HG03469 (cell line): ENCODE measurements around the gene ATP1B3.
"Not testable (repeated sequence)": the region's sequence is repeated elsewhere in the genome, so short reads cannot be mapped to it uniquely, and the experiment has no call there.

Experiments used
- ATAC-seq: cut with Tn5 transposase; IDR thresholded peaks from one replicate; pipeline ENCODE4 v1.9.1; 2021; ENCODE audit warnings: mild to moderate bottlenecking, moderate library complexity, moderate number of reproducible peaks; ENCODE audit not compliant: unreplicated experiment

Gene ATP1B3

DNA sequence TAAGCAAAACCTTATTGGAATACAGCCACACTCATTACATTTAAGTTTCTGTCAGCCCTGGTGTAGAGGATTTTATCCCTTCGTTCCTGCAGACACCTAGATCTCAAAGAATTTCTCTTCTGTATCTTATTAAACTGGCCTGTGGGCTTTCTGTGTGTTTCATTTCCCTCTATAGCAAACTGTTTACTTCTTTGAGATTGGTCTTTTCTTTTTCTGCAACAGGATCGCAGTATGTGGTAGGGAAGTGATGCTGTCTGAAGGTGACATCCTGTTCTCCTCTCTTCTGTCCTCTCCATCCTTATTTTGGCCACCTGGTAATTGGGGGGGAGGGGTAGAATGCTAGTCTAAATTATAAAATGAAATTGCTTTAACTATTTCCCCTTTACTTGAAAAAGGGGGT is 25.5 kb downstream of the ATP1B3 start:
- ATAC-seq: no peak

GRCh38 chr3:141904203-141904602 is 27.8 kb downstream of the ATP1B3 start:
- ATAC-seq: no peak

DNA sequence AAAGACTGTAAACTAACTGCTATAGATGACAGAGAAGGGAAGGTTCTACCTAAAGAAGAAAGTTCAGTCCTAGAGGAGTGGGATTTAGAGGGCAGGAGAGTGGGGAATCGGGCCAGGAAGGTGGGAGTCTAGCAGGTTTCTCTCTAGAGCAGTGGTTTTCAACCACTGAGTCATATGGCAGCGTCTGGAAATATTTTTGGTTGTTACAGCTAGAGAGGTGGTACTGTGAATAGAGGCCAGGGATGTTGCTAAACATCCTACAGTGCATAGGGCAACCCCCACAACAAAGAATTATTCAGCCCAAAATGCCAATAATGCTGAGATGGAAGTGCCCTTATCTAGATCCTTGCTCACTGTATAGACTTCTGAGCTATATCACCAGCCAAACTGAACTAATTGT is 28.7 kb downstream of the ATP1B3 start:
- ATAC-seq: no peak

DNA sequence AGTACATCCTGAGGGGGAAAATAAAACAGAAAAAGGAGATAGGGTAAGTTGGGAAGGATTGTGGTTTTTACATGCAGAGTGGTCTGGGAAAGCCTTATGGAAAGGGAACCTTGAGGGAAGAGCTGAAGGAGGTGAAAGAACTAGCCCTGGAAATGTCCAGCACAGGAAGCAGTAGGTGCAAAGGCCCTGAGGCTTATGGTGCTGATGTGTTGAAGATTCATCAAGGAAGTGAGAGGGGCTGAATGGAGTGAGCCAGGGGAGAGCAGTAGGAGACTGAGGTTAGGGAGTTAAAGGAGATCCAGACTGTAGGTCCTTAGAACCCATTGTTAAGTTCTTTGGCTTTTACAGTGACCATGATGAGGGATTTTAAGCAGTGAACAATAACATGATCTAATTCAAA is 33.0 kb downstream of the ATP1B3 start:
- ATAC-seq: no peak

GRCh38 chr3:141909986-141910385 is 33.5 kb downstream of the ATP1B3 start:
- not testable (repeated sequence) for ATAC-seq

DNA sequence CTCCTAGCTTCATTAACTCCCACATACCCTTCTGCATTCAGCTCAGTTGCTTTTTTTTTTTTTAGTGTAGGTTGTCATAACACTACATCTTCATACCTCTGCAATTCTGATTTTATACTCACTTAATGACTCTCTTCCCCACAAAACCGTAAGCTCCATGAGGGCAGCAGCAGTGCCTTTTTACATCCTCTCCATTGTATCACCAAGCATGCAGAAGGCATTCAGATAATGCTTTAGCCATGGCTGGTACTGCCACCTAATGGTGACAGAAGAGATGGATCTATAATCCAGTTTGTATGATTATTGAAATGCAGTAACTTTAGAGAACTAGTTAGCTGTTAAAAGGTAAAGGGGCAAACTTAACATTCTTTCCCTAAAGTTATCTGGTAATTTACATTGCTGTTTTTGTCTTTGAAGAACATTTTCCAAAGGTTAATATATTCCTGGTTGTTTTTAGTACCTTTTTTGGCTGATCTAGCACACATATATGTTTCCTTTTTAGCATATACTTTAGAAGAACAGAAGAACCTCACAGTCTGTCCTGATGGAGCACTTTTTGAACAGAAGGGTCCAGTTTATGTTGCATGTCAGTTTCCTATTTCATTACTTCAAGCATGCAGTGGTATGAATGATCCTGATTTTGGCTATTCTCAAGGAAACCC is 36.8 kb downstream of the ATP1B3 start:
- ATAC-seq: no peak

- no peak for ATAC-seq
These were observed 37.9 kb downstream of the ATP1B3 start for GRCh38 chr3:141914311-141914710.

- no peak for ATAC-seq
These were observed 38.6 kb downstream of the ATP1B3 start for GRCh38 chr3:141915016-141915415.

DNA sequence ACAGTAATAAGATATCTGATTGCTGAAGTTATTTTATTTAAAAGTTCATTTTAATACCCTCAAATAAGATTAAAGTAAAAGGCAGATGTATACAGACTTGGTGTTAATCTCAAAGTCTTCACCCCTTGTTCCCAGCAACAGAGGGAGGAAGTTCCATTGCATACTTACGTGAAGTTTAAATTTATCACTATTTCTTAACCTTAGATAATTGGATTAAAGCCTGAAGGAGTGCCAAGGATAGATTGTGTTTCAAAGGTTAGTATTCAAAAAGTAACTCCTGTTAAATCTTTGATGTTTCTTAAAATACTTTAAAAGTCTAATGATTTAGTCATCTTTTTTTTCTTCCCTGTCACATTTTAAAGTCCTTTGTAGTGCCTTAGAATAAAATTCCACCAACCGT is 39.3 kb downstream of the ATP1B3 start:
- no peak for ATAC-seq

DNA sequence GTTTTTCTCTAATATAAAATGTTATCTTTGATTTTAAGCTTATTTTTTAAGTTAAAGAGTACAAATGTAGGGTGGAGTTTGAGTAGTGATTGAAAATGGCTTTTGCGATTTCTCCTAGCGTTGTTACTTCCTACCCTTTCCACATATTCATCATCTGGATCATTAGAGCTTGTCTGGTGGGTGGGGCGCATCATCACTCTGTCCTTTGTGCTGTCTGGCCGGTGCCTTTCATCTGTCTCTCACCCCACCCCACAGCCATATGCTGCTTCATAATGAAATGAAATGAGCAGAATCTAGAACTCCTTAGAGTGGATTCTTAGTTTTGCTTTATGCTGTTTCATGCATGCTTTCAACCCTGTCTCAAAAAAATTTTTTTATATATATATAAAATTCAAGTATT is 44.3 kb downstream of the ATP1B3 start:
- ATAC-seq: no peak

- ATAC-seq: no peak
These were observed 44.9 kb downstream of the ATP1B3 start for GRCh38 chr3:141921316-141921715.

DNA sequence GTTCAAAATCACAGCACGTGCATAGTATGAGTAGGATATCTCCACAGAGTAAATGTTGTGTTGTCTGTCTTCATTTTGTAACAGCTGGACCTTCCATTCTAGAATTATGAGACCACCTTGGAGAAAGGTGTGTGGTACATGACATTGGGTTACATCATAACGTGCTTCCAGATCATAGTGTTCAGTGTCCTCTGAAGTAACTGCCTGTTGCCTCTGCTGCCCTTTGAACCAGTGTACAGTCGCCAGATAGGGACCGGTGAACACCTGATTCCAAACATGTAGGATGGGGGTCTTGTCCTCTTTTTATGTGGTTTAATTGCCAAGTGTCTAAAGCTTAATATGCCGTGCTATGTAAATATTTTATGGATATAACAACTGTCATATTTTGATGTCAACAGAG is 49.2 kb downstream of the ATP1B3 start:
- not testable (repeated sequence) for ATAC-seq

DNA sequence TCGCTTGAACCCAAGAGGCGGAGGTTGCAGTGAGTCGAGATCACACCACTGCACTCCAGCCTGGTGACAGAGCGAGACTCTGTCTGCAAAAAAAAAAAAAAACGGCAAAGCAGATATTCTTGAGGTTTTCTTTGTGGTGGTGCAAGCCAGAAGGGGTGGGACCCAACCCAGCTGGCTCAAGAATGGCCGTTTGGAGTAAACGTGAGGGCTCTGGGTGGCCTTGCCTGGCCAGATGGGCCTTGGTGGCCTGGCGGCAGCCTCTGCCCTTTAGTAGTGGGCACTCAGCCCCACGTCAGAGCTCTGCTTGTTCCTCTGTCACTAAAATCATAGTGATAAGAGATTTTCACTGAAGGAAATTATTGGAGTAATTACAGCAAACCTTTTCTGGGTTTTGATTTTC is 50.5 kb downstream of the ATP1B3 start:
- no peak for ATAC-seq

GRCh38 chr3:141928631-141929270 is 52.3 kb downstream of the ATP1B3 start:
- no peak for ATAC-seq

DNA sequence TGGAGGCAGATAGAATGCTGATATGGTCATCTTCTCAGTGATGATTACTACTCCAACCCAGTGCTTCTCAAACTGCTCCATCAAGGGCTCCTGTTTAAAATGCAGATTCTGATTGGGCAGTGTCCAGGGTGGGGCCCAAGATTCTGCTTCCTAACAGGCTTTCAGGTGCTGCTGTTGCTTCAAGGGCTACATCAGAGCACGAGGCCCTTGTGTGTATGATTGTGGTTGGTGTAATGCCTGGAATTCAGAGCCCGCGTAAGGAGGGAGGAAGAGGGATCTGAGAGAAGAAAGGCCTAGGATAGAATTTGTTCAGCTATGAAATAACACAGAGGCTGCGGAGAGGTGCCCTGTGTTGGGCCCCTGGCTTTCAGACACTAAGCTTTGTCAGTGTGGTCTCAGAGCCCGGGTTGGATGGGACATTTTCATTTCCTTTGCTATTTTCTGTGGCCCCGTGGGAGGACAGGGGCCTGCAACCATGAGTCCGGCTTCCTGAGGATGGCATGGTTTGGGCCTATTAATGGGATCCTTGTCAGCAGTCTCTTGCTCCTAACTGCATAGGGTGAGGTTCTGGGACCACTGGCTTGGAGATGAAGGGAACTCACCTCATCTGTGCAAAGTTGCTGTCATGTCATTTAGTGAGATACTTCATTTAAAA is 53.0 kb downstream of the ATP1B3 start:
- ATAC-seq: no peak

- ATAC-seq: no peak
These were observed 54.4 kb downstream of the ATP1B3 start for GRCh38 chr3:141930801-141931200.

DNA sequence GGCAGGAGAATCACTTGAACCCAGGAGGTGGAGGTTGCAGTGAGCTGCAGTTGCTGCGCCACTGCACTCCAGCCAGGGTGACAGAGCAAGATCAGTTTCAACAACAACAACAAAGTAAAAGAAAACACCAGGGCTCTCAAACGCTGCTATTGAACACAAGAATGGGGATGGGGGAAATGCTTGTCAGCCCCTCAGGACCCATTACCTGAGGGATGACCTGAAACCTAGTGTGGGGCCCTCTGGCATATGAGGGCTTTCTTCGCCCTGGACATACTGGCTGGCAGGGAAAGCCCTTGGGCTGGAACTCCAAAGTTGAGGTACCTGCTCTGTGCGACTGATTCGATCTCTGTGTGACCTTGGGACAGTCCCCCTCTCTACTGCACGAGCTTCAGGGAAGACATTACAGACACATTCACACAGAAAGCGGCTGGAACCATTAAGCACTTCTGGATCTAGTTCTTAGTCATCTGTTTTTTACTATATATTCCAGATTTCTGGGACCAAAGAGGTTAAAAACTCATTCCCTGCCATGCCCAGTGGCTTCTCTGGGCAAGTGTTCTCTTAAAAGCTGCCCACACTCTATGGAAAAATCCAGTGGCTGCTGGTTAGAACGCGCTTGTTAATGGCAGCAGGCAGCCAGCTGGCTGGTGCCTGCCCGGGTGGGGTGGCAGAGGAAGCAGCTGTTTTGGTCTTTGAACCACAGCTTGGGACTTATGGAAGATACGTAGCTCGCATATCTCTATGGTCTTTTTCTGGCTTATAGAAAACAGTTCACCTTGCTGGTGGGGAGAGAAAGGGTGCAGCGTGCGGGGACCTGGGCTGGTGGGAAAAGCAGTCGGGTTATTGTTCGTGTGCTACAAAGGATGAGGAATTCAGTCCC is 57.2 kb downstream of the ATP1B3 start:
- ATAC-seq: no peak

- ATAC-seq: no peak
These were observed 57.9 kb downstream of the ATP1B3 start for GRCh38 chr3:141934354-141934753.

DNA sequence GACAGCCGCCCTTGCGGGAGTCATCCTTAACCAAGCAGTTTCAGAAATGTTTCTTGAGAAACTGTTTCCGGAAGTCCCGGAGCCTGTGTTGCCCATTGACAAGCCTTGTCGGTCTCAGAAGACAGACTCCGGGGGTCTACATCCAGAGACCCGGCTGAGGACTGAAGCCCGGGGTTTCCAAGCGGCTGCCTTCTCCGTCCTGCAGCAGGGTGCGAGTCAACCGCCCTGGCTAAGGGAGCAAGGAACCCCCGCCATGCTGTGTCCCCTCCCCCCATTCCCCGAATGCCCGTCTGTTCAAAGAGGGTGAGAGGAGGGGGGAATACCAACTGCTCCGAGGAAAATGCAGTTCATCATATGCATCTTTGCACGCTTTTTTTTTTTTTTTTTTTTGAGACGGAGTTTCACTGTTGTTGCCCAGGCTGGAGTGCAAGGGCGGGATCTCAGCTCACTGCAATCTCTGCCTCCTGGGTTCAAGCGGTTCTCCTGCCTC is 61.6 kb downstream of the ATP1B3 start:
- ATAC-seq: no peak

DNA sequence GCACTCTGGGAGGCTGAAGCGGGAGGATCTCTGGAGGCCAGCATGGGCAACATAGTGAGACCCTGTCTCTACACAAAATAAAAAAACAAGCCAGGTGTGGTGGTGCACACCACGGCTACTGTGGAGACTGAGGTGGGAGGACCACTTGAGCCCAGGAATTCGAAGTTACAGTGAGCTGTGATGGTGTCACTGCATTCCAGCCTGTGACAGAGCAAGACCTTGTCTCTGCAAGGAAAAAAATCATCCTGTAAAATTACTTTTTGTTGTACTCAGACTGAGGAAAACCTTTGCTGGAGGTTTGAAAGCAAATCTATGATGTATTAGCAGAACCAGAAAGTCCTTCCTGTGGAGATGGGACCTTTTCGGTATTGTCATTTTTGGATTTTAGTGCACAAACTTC is 63.3 kb downstream of the ATP1B3 start:
- ATAC-seq: no peak

DNA sequence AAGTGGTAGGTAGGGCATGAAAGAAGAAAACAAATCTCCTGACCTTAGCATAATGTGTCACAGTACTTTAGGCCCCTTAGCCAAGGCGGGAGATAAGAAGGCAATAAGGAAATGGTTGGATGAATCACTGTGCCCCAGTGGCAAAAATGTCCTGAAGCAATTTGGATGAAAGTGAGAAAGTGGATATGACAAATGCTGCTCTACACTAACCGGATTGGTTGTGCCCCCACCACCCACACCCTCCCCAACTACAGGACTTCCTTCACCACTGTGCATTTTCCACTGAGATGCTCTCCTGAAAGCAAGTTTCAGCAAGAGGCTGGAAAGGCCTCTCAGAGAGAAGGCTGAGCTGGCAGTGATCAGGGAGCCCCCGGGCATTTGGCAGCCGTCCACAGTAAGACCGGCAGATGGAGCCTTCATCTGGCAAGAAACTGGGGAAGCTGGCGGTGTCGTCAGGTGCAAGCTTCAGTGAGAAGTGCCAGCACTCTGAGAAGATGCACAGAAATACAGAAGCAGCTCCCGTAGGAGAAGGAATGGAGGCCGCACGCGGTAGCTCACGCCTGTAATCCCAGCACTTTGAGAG is 63.8 kb downstream of the ATP1B3 start:
- no peak for ATAC-seq
